ENCODE results near the gene WDR27. TPM values are rescaled to one million over a fixed set of nuclear protein-coding genes. Genes with fewer than 3 reads are reported as not detected.
A peak's percentile ranks its signal among the peaks of the same experiment; 100 is the strongest.

WDR27 gene
- total RNA-seq, 1 donor = 23.9 TPM

- H3K27ac ChIP-seq (ENCODE audit: low read depth, low read length) = no peak overlapping the region
- H3K36me3 ChIP-seq (ENCODE audit: insufficient read depth, low read length) = no peaks in the 10 kb centered on the region
- peak; percentile 17 for DNase-seq (ENCODE audit: insufficient read length, low spot score, missing footprints)
- H3K9me3 ChIP-seq (ENCODE audit: low read depth, low read length) = no peaks in the 10 kb centered on the region
- no peak overlapping the region for H2AFZ ChIP-seq (ENCODE audit: low read length)
- peaks cover 6% of the 10 kb centered on the region for H3K4me1 ChIP-seq (ENCODE audit: insufficient read depth, low read length)
- H3K27me3 ChIP-seq (ENCODE audit: insufficient read depth, low read length) = no peaks in the 10 kb centered on the region
- H3K4me2 ChIP-seq (ENCODE audit: insufficient read depth, low read length) = no peak overlapping the region
- no peak overlapping the region for H3K4me3 ChIP-seq (ENCODE audit: insufficient read depth, low read length)
- H3K79me2 ChIP-seq (ENCODE audit: insufficient read depth, low read length) = no peaks in the 10 kb centered on the region
- TF ChIP-seq, protein P1, sequence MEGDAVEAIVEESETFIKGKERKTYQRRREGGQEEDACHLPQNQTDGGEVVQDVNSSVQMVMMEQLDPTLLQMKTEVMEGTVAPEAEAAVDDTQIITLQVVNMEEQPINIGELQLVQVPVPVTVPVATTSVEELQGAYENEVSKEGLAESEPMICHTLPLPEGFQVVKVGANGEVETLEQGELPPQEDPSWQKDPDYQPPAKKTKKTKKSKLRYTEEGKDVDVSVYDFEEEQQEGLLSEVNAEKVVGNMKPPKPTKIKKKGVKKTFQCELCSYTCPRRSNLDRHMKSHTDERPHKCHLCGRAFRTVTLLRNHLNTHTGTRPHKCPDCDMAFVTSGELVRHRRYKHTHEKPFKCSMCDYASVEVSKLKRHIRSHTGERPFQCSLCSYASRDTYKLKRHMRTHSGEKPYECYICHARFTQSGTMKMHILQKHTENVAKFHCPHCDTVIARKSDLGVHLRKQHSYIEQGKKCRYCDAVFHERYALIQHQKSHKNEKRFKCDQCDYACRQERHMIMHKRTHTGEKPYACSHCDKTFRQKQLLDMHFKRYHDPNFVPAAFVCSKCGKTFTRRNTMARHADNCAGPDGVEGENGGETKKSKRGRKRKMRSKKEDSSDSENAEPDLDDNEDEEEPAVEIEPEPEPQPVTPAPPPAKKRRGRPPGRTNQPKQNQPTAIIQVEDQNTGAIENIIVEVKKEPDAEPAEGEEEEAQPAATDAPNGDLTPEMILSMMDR (IDR thresholded peaks at IDR 0.05; ENCODE audit: extremely low read depth, low read depth, low read length) = no peak
- no peaks in the 10 kb centered on the region for H4K20me1 ChIP-seq (ENCODE audit: insufficient read depth, low read length)
Measured at GRCh38 chr6:169501128-169501527, 200.7 kb downstream of the WDR27 start.

GRCh38 chr6:169500688-169501087 lies 201.1 kb downstream of the WDR27 start:
- H3K79me2 ChIP-seq (ENCODE audit: insufficient read depth, low read length) = no peaks in the 10 kb centered on the region
- no peak overlapping the region for H3K4me2 ChIP-seq (ENCODE audit: insufficient read depth, low read length)
- no peaks in the 10 kb centered on the region for H3K27me3 ChIP-seq (ENCODE audit: insufficient read depth, low read length)
- no peak overlapping the region for H3K27ac ChIP-seq (ENCODE audit: low read depth, low read length)
- TF ChIP-seq, protein P1 (IDR thresholded peaks at IDR 0.05; ENCODE audit: extremely low read depth, low read depth, low read length) = no peak
- H2AFZ ChIP-seq (ENCODE audit: low read length) = no peak overlapping the region
- DNase-seq (ENCODE audit: insufficient read length, low spot score, missing footprints) = peak; percentile 35
- peaks cover 6% of the 10 kb centered on the region for H3K4me1 ChIP-seq (ENCODE audit: insufficient read depth, low read length)
- H4K20me1 ChIP-seq (ENCODE audit: insufficient read depth, low read length) = no peaks in the 10 kb centered on the region
- no peaks in the 10 kb centered on the region for H3K36me3 ChIP-seq (ENCODE audit: insufficient read depth, low read length)
- no peak overlapping the region for H3K4me3 ChIP-seq (ENCODE audit: insufficient read depth, low read length)
- no peaks in the 10 kb centered on the region for H3K9me3 ChIP-seq (ENCODE audit: low read depth, low read length)

- no peak overlapping the region for H3K4me2 ChIP-seq (ENCODE audit: insufficient read depth, low read length)
- no peak overlapping the region for H2AFZ ChIP-seq (ENCODE audit: low read length)
Measured at GRCh38 chr6:169499848-169500247, 202.0 kb downstream of the WDR27 start.

GRCh38 chr6:169498916-169499513 lies 202.8 kb downstream of the WDR27 start:
- TF ChIP-seq, protein P1 (IDR thresholded peaks at IDR 0.05; ENCODE audit: extremely low read depth, low read depth, low read length) = no peak
- H3K9me3 ChIP-seq (ENCODE audit: low read depth, low read length) = no peaks in the 10 kb centered on the region
- H2AFZ ChIP-seq (ENCODE audit: low read length) = no peak overlapping the region
- H3K4me3 ChIP-seq (ENCODE audit: insufficient read depth, low read length) = no peak overlapping the region
- H3K4me2 ChIP-seq (ENCODE audit: insufficient read depth, low read length) = no peak overlapping the region
- no peaks in the 10 kb centered on the region for H3K27me3 ChIP-seq (ENCODE audit: insufficient read depth, low read length)
- no peaks in the 10 kb centered on the region for H3K79me2 ChIP-seq (ENCODE audit: insufficient read depth, low read length)
- H3K36me3 ChIP-seq (ENCODE audit: insufficient read depth, low read length) = no peaks in the 10 kb centered on the region
- DNase-seq (ENCODE audit: insufficient read length, low spot score, missing footprints) = no peak
- no peaks in the 10 kb centered on the region for H4K20me1 ChIP-seq (ENCODE audit: insufficient read depth, low read length)
- H3K27ac ChIP-seq (ENCODE audit: low read depth, low read length) = no peak overlapping the region
- peaks cover 12% of the 10 kb centered on the region for H3K4me1 ChIP-seq (ENCODE audit: insufficient read depth, low read length)

More at GRCh38 chr6:169499848-169500247, 202.0 kb downstream of the WDR27 start:
- Histone ChIP-seq H3K36me3 (ENCODE audit: insufficient read depth, low read length) (no peaks in the 10 kb centered on the region), H4K20me1 (ENCODE audit: insufficient read depth, low read length) (no peaks in the 10 kb centered on the region), H3K9me3 (ENCODE audit: low read depth, low read length) (no peaks in the 10 kb centered on the region), H3K79me2 (ENCODE audit: insufficient read depth, low read length) (no peaks in the 10 kb centered on the region), H3K27me3 (ENCODE audit: insufficient read depth, low read length) (no peaks in the 10 kb centered on the region), H3K4me1 (ENCODE audit: insufficient read depth, low read length) (peaks cover 12% of the 10 kb centered on the region), H3K27ac (ENCODE audit: low read depth, low read length) (no peak overlapping the region), H3K4me3 (ENCODE audit: insufficient read depth, low read length) (no peak overlapping the region)
- TF ChIP-seq, protein P1 (IDR thresholded peaks at IDR 0.05; ENCODE audit: extremely low read depth, low read depth, low read length) = no peak
- no peak for DNase-seq (ENCODE audit: insufficient read length, low spot score, missing footprints)

All from osteoblast (primary cell).